GM21737 (cell line): ENCODE results near the gene SMIM35.

ENCODE experiments used
- ATAC-seq: cut with Tn5 transposase; IDR thresholded peaks from one replicate; pipeline ENCODE4 v1.9.1; 2021; ENCODE audit warnings: mild to moderate bottlenecking, moderate library complexity; ENCODE audit not compliant: unreplicated experiment

SMIM35 gene

GRCh38 chr11:118086913-118087768 is at the start of gene SMIM35:
Gene SMIM35 (minus strand): TSS chr11:118086963. CDS start chr11:118086757, 206 bp downstream.
- no peak for ATAC-seq

GRCh38 chr11:118136341-118136740 is 49.6 kb upstream of the SMIM35 start:
- ATAC-seq = no peak

GRCh38 chr11:118135796-118136165 is 49.0 kb upstream of the SMIM35 start:
- no peak for ATAC-seq

GRCh38 chr11:118135051-118135795 is 48.5 kb upstream of the SMIM35 start:
- no peak for ATAC-seq

GRCh38 chr11:118133816-118134215 is 47.1 kb upstream of the SMIM35 start:
- ATAC-seq = no peak

GRCh38 chr11:118132385-118133151 is 45.8 kb upstream of the SMIM35 start:
- ATAC-seq = no peak

GRCh38 chr11:118129471-118130172 is 42.9 kb upstream of the SMIM35 start:
- ATAC-seq = no peak

GRCh38 chr11:118128721-118129470 is 42.1 kb upstream of the SMIM35 start:
- no peak for ATAC-seq

GRCh38 chr11:118128310-118128709 is 41.5 kb upstream of the SMIM35 start:
- no peak for ATAC-seq

GRCh38 chr11:118126082-118126838 is 39.5 kb upstream of the SMIM35 start:
- no peak for ATAC-seq

GRCh38 chr11:118124929-118125535 is 38.3 kb upstream of the SMIM35 start:
- ATAC-seq = no peak

GRCh38 chr11:118120793-118121192 is 34.0 kb upstream of the SMIM35 start:
- ATAC-seq = no peak

- peak; percentile 81 for ATAC-seq
Observed at GRCh38 chr11:118117790-118118601, 31.2 kb upstream of the SMIM35 start.

GRCh38 chr11:118115048-118115447 is 28.3 kb upstream of the SMIM35 start:
- no peak for ATAC-seq

GRCh38 chr11:118114266-118114665 is 27.5 kb upstream of the SMIM35 start:
- no peak for ATAC-seq

GRCh38 chr11:118112711-118113430 is 26.1 kb upstream of the SMIM35 start:
- ATAC-seq = no peak

- no peak for ATAC-seq
Observed at GRCh38 chr11:118111744-118112035, 24.9 kb upstream of the SMIM35 start.
